Kidney (tissue), 14 donors: ENCODE measurements around the gene TRIM69. TPM values are rescaled to one million over a fixed set of nuclear protein-coding genes. Genes with fewer than 3 reads are reported as not detected.
"Not testable (repeated sequence)": the region's sequence is repeated elsewhere in the genome, so short reads cannot be mapped to it uniquely, and the experiment has no call there.

Source experiments
- DNase-seq, 5 donors: peaks; one replicate each; pipeline ENCODE4 v3.0.0-alpha.2; 2013 to 2020
- FAIRE-seq: peaks from 2 replicates; lab custom pipeline; 2012; peaks lifted over from hg19 to GRCh38; lab: Jason Lieb, UNC
- H3K27ac ChIP-seq, 2 donors: one replicate each; pipeline ENCODE4 v1.7.0; 2013; ENCODE audit warnings: low read depth in 2 of 2, low read length in 2 of 2, inconsistent platforms in 1 of 2
- H3K27me3 ChIP-seq: one replicate; pipeline ENCODE4 v1.7.1; 2013; ENCODE audit warnings: low read length, inconsistent platforms; ENCODE audit not compliant: control insufficient read depth, insufficient read depth
- H3K36me3 ChIP-seq, 3 donors: one replicate each; pipeline versions ENCODE4 v1.7.0 to v1.7.1; 2013; ENCODE audit warnings: low read length in 3 of 3, control low read depth in 1 of 3, inconsistent platforms in 1 of 3; ENCODE audit not compliant: insufficient read depth in 3 of 3, control insufficient read depth in 2 of 3
- H3K4me1 ChIP-seq, 3 donors: one replicate each; pipeline versions ENCODE4 v1.7.0 to v1.7.1; 2013; ENCODE audit warnings: low read length in 3 of 3, inconsistent platforms in 1 of 3, low read depth in 1 of 3; ENCODE audit not compliant: control insufficient read depth in 2 of 3, insufficient read depth in 2 of 3
- H3K4me3 ChIP-seq, 3 donors: one replicate each; pipeline versions ENCODE4 v1.7.0 to v1.8.1; 2013; ENCODE audit warnings: low read length in 3 of 3, control low read depth in 1 of 3, inconsistent platforms in 1 of 3
- H3K9ac ChIP-seq, 3 donors: one replicate each; pipeline versions ENCODE4 v1.7.0 to v1.7.1; 2013; ENCODE audit warnings: low read length in 3 of 3, control low read depth in 1 of 3, inconsistent platforms in 1 of 3
- H3K9me3 ChIP-seq, 3 donors: one replicate each; pipeline versions ENCODE4 v1.7.0 to v1.7.1; 2013; ENCODE audit warnings: low read length in 3 of 3, control low read depth in 1 of 3, inconsistent platforms in 1 of 3; ENCODE audit not compliant: control insufficient read depth in 2 of 3, insufficient read depth in 1 of 3
- CTCF ChIP-seq: IDR thresholded peaks from 3 replicates; pipeline ENCODE4 v1.5.1; 2012; ENCODE audit warnings: mild to moderate bottlenecking, moderate library complexity, borderline replicate concordance; ENCODE audit not compliant: insufficient read depth; ENCODE audit errors: extremely low read depth
- intact Hi-C: fragments of 100-400 bp; cut with DNase I; formaldehyde crosslinking; loops from one replicate; pipeline ENCODE4 v1.11.1; 2022
- polyA plus RNA-seq: library from polyadenylated mRNA; stranded (reverse); fragments of 350-450 nt; fragmentation: Illumina TruSeq; extraction: RNeasy Lipid Tissue Mini Kit (QIAGEN cat#74804); gene quantifications from one replicate; pipeline ENCODE4 v1.2.3, GENCODE V29; 2014; ENCODE audit warnings: low read depth, low replicate concordance; ENCODE audit not compliant: insufficient read depth
- total RNA-seq: library from RNA; stranded (reverse); fragmentation: NEBNext Ultra II Directional; extraction: Animal tissue kit (Norgen Biotek cat#: 25700); gene quantifications from one replicate; pipeline ENCODE4 v1.2.1, GENCODE V29; 2021
- donor health status: control.
- donor health status: control.
- donor health status: control.
- donor health status: control.
- donor health status: control.
- donor health status: DM: yes; HTN: yes; CAD: no.
- donor health status: Normal renal cell carcinoma (clear cell type).

Gene TRIM69
- total and polyA plus RNA-seq, 2 donors from 2014 or later = 29.6 to 41.2 TPM

GRCh38 chr15:44698641-44699040 lies 37.7 kb upstream of the TRIM69 start:
- intact Hi-C loops = no loop called here
- H3K27me3 ChIP-seq = no peaks in the 10 kb centered on the region
- DNase-seq (no peak), FAIRE-seq (no peak)
- H3K36me3 ChIP-seq = no peaks in the 10 kb centered on the region
- no peak for TF ChIP-seq CTCF
- H3K9me3 ChIP-seq = no peaks in the 10 kb centered on the region
- H3K9ac ChIP-seq = no peak overlapping the region
- H3K4me3 ChIP-seq = no peak overlapping the region
- no peaks in the 10 kb centered on the region for H3K4me1 ChIP-seq
- H3K27ac ChIP-seq = no peak overlapping the region

- H3K4me1 ChIP-seq, H3K27ac ChIP-seq, H3K36me3 ChIP-seq, H3K9ac ChIP-seq, H3K27me3 ChIP-seq, FAIRE-seq, DNase-seq, intact Hi-C loops, H3K4me3 ChIP-seq, H3K9me3 ChIP-seq: not testable (repeated sequence)
These were observed 35.7 kb upstream of the TRIM69 start for GRCh38 chr15:44700676-44701075.

GRCh38 chr15:44705986-44706385 lies 30.3 kb upstream of the TRIM69 start:
- Histone ChIP-seq H3K9ac (no peak overlapping the region), H3K27me3 (no peaks in the 10 kb centered on the region), H3K4me1 (no peaks in the 10 kb centered on the region), H3K4me3 (no peak overlapping the region), H3K36me3 (no peaks in the 10 kb centered on the region), H3K27ac (no peak overlapping the region), H3K9me3 (no peaks in the 10 kb centered on the region)
- FAIRE-seq (no peak), DNase-seq (no peak)
- intact Hi-C loops = no loop called here
- TF ChIP-seq CTCF = no peak

- DNase-seq (no peak), FAIRE-seq (no peak)
- no peak for TF ChIP-seq CTCF
- H3K4me1 ChIP-seq = no peaks in the 10 kb centered on the region
- H3K9ac ChIP-seq = no peak overlapping the region
- no peaks in the 10 kb centered on the region for H3K9me3 ChIP-seq
- intact Hi-C loops = no loop called here
- no peaks in the 10 kb centered on the region for H3K36me3 ChIP-seq
- no peak overlapping the region for H3K27ac ChIP-seq
- H3K27me3 ChIP-seq = no peaks in the 10 kb centered on the region
- no peak overlapping the region for H3K4me3 ChIP-seq
These were observed 29.9 kb upstream of the TRIM69 start for GRCh38 chr15:44706401-44706800.
